ENCODE results near the gene NKX1-1. TPM values are rescaled to one million over a fixed set of nuclear protein-coding genes. Genes with fewer than 3 reads are reported as not detected.
A peak's percentile ranks its signal among the peaks of the same experiment; 100 is the strongest.

The NKX1-1 gene
- total RNA-seq, 6 donors from 2014 or later: not detected

GRCh38 chr4:1356181-1356998 is 49.9 kb downstream of the NKX1-1 start:
- DNase-seq (peak; percentile 57 to 93), ATAC-seq (ENCODE audit: low FRiP score in 2 of 2) (peak in 1 of 2 donors; percentile 44)
- H3K9me3 ChIP-seq: no peaks in the 10 kb centered on the region
- H3K27me3 ChIP-seq: no peaks in the 10 kb centered on the region
- no peak overlapping the region for H3K27ac ChIP-seq
- H3K4me3 ChIP-seq: no peak overlapping the region
- WGBS, 2 donors: 35 to 56% methylated on average over 15 to 28 of the region's 28 CpGs
- H3K36me3 ChIP-seq: peaks cover 0 to 83% (median 41%) of the 10 kb centered on the region in 4 donors
- H3K4me1 ChIP-seq: peaks cover 0 to 10% (median 6%) of the 10 kb centered on the region in 4 donors
- TF ChIP-seq CTCF (IDR thresholded peaks at IDR 0.05) (peak; percentile 59 to 87 (median 78)), POLR2AphosphoS5 (IDR thresholded peaks at IDR 0.05) (no peak)

- H3K4me1 ChIP-seq: peaks cover 0 to 10% (median 6%) of the 10 kb centered on the region in 4 donors
- H3K27me3 ChIP-seq: no peaks in the 10 kb centered on the region
- H3K27ac ChIP-seq: no peak overlapping the region
- H3K9me3 ChIP-seq: no peaks in the 10 kb centered on the region
- peaks cover 0 to 80% (median 38%) of the 10 kb centered on the region in 4 donors for H3K36me3 ChIP-seq
- ATAC-seq (ENCODE audit: low FRiP score in 2 of 2) (no peak), DNase-seq (peak in 1 of 2 donors; percentile 58)
- 89 to 92% methylated on average over 10 to 14 of the region's 14 CpGs for WGBS, 2 donors
- TF ChIP-seq CTCF (IDR thresholded peaks at IDR 0.05): no peak
- no peak for TF ChIP-seq POLR2A (IDR thresholded peaks at IDR 0.05)
- no peak for TF ChIP-seq EP300 (IDR thresholded peaks at IDR 0.05)
- TF ChIP-seq POLR2AphosphoS5 (IDR thresholded peaks at IDR 0.05): no peak
- no peak overlapping the region for H3K4me3 ChIP-seq
Observed at GRCh38 chr4:1355378-1355777, 50.9 kb downstream of the NKX1-1 start.

- Histone ChIP-seq H3K4me1 (peaks cover 0 to 12% (median 7%) of the 10 kb centered on the region in 4 donors), H3K27me3 (no peaks in the 10 kb centered on the region), H3K36me3 (peaks cover 0 to 80% (median 38%) of the 10 kb centered on the region in 4 donors), H3K27ac (no peak overlapping the region), H3K9me3 (no peaks in the 10 kb centered on the region), H3K4me3 (no peak overlapping the region)
- no peak for ATAC-seq (ENCODE audit: low FRiP score in 2 of 2)
- no peak for TF ChIP-seq POLR2A (IDR thresholded peaks at IDR 0.05)
- TF ChIP-seq POLR2AphosphoS5 (IDR thresholded peaks at IDR 0.05): no peak
- no peak for TF ChIP-seq CTCF (IDR thresholded peaks at IDR 0.05)
- TF ChIP-seq EP300 (IDR thresholded peaks at IDR 0.05): no peak
- whole genome bisulfite sequencing, 2 donors: 92 to 94% methylated on average over 17 to 18 of the region's 18 CpGs
- peak in 1 of 2 donors; percentile 77 for DNase-seq
Observed at GRCh38 chr4:1354983-1355275, 51.3 kb downstream of the NKX1-1 start.

GRCh38 chr4:1354136-1354982 is 51.9 kb downstream of the NKX1-1 start:
- H3K27ac ChIP-seq: no peak overlapping the region
- H3K9me3 ChIP-seq: no peaks in the 10 kb centered on the region
- H3K4me1 ChIP-seq: peaks cover 3 to 18% (median 10%) of the 10 kb centered on the region in 4 donors
- DNase-seq: peak in 1 of 2 donors; percentile 66
- TF ChIP-seq POLR2AphosphoS5 (IDR thresholded peaks at IDR 0.05) (no peak), EP300 (IDR thresholded peaks at IDR 0.05) (no peak), POLR2A (IDR thresholded peaks at IDR 0.05) (no peak), CTCF (IDR thresholded peaks at IDR 0.05) (no peak)
- ATAC-seq (ENCODE audit: low FRiP score in 2 of 2): no peak
- no peak overlapping the region for H3K4me3 ChIP-seq
- peaks cover 0 to 80% (median 42%) of the 10 kb centered on the region in 4 donors for H3K36me3 ChIP-seq
- no peaks in the 10 kb centered on the region for H3K27me3 ChIP-seq
- 94% methylated on average over 26 to 36 of the region's 36 CpGs for WGBS, 2 donors
